ENCODE results near the gene UBE2D2.
"Not testable (repeated sequence)": the region's sequence is repeated elsewhere in the genome, so short reads cannot be mapped to it uniquely, and the experiment has no call there.

Gene UBE2D2

DNA sequence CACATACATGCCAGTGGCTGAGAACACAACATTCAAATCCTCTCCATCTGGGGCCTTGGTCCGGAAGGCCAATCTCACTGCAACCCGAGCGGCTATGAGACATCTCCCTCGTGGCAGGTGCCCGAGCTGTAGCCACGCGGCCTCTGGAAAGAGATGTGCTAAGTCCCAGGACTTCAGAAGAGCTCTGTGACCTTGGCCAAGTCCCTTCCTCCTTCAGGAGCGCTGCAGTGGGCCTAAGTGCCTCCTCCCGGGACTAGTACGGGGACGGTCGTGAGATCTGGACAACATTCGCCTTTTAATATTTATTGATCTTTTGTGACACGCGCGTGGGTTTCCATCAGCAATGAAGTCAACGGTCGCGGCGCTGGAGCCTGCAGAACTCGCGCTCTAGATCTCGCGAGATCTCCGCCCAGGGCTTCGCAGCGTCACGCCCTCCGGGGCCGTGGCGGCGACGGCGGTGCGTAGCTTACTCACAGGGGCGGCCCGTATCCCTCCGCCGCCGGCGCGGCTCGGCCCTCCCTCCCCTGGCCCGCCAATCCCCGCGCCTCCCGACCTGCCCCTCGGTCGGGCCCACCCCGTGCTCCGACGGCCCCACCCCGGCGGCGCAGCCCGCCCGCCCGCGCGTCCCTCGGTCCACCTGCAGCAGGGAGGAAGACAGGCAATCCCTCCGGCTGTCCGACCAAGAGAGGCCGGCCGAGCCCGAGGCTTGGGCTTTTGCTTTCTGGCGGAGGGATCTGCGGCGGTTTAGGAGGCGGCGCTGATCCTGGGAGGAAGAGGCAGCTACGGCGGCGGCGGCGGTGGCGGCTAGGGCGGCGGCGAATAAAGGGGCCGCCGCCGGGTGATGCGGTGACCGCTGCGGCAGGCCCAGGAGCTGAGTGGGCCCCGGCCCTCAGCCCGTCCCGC is at the start of gene UBE2D2:
UBE2D2 (plus strand) TSS at position 588 of the 903 bp plus-strand sequence. CDS start 453 bp downstream, outside the sequence.
- peak; percentile 94 for DNase-seq

DNA sequence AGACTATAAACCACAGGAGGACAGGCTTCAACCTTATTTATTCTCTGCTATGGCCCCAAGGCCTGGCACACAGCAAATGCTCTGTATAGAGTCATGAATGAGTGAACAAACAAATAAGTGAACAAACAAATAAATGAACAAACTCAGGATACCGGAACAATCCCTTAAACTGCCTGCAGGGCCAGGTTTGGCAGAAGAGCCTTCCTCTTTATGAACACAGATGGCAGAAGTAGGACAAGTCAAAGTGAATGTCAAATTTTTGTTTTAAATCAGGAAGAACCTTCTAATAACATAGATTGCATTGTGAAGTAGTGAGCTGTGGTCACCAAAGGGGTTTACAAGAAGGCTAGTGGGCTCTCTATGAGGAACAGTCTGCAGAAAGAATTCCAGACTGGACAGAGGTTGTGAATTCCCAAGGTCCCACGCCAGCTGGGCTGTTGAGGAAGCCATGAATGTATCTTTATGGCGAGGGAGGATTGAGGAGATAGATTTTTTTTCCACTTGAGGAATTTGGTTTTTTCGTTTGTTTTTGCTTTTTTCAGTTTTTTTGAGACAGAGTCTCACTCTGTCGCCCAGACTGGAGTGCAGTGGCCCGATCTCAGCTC is 48.3 kb upstream of the UBE2D2 start:
- DNase-seq = no peak

DNA sequence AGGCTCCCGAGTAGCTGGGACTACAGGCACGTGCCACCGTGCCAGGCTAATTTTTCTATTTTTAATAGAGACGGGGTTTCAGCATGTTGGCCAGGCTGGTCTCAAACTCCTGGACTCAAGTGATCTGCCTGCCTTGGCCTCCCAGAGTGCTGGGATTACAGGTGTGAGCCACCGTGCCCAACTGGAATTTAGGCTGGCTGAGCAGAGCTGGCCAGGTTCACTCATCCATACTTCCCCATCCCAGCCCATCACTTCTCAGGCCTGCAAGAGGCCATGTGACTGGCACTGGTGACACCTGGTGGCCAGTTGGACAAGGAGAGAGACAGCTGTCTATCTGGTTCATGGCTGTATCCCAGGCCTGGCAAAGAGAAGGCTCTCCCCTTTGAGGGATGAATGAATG is 47.7 kb upstream of the UBE2D2 start:
- DNase-seq = peak; percentile 70

DNA sequence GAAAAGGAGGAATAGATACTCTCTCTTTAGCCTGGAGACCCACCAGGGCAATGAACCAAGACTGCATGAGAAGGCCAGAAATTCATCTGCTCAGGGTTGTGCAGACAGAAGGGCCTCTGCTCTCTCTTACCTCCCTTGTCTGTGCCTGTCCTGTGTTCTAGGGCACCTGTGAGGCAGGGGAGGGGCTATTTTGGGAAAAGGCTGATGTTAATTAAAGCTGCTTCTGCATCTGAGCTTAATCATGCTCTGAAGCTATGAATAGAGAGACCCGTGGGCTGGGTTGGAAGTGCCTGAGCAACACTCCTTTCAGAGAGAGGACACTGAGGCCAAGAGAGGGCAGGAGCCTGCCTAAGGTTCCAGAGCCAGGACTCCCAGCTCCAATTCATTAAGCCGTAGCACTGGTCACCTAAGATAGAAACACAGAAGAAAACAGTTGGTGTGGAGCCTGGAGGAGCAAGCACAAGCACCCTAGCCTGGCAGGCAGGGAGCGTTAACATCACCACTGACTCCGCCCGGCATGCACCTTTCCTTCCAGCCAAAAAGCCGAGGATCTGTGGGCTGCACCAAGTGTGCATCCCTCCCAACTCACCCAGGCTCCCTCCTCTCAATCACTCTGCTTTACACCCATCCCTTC is 47.2 kb upstream of the UBE2D2 start:
- DNase-seq = no peak

DNA sequence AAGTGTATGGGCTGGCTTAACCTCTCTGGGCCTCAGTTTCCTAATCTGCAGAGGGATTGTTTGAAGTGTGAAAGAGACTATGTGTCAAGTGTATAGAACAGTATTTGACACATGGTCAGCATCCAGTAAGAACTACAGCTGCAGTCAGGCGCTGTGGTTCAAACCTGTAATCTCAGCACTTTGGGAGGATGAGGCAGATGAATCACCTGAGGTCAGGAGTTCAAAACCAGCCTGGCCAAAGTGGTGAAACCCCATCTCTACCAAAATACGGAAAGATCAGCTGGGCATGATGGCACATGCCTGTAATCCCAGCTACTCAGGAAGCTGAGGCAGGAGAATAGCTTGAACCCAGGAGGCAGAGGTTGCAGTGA is 46.7 kb upstream of the UBE2D2 start:
- DNase-seq = no peak

DNA sequence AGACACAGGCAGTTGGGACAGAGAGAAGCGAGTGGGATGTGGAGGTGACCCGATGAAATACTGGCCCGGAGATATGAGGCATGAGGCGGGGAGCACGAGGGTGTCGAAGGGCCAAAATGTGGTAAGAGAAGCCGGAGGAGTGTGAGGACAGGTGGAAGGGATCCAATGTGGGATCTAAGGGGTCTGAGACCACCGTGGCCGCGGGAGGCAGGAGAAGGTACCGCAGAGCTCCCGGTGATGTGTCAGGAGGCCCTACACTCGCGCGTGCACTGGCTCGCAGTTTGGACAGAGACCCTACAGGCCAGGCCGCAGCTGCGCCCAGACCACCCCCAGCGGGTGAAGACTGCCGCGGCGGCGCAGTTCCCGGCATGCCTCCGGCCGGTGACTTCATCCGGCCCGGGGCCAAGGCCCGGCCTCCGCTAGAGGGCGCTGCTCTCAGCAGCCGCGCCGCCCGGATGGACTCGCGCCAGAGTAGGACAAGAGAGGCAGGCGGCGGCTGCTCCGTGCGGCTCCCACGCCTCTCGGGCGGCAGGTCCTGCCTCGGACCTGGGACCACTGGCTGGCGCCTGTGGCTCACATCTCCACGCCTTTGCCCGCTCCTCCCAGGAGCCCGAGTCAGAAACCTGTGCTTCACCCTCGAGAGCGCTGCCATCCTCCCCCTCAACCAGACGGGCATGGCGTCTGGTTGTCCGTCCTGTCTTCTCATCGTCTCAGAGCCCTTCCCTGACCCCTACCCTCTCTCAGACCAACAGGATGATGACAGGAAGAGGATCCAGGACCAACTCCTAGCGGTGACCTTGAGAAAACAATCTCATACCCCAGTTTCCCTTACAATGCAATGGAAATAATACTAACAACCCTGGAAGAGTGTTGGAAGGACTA is 43.2 kb upstream of the UBE2D2 start:
- DNase-seq = peak; percentile 85

DNA sequence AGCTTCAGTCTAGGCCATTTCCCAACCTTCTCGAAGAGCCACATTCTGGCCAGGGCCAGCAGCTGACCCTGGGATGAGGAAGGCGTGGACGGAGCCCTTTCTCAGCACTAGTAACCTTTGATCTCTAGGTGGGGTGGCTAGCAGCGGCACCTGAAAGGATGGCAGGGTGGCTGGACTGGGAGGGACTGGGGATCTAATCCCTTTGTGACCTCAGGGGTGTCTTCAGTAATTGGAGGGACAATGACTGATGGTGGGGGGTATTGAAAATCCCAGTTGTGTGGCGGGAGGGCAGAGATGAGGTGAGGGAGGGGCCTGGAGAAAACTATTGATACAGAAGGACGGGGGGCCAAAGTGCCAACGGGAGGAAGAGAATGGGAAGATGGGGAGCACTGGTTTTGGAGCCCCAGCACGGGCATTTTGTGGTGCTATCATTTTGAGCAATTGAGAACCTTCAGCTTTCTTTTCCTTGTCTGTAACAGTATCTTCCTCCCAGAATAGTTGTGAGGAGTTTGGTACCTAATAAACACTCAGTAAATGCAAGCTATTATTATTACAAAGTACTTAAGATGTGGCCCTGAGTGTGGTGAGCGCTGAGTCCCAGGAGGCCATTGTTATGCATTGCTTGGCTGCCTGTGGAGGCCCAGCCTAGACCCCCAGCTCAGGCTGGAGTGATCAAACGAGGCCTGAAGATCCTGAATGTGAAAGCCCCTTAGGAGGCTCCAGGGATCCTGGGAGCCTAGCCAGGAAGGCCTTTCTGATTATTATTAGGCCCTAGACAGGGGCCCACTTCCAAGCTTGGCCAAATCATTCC is 37.3 kb upstream of the UBE2D2 start:
- no peak for DNase-seq

DNA sequence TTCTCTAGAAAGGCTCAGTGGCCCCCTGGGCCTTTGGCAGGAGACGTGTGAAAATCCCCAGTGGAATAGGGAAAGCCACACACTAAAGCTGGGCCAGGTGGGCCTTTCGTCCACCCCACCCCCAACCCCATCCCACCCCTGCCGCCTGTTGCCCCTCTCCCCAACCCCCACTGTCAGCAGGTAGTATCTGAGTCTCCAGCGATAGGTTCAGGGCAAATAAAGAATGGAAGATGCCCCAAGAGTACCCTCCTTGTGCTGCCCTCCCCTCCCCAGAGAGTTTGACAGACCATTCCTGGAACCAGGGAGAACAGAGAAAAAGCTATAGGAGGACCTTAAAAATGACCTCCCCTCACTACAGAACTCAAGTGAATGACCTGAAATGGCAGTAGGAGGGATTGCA is 36.7 kb upstream of the UBE2D2 start:
- no peak for DNase-seq

DNA sequence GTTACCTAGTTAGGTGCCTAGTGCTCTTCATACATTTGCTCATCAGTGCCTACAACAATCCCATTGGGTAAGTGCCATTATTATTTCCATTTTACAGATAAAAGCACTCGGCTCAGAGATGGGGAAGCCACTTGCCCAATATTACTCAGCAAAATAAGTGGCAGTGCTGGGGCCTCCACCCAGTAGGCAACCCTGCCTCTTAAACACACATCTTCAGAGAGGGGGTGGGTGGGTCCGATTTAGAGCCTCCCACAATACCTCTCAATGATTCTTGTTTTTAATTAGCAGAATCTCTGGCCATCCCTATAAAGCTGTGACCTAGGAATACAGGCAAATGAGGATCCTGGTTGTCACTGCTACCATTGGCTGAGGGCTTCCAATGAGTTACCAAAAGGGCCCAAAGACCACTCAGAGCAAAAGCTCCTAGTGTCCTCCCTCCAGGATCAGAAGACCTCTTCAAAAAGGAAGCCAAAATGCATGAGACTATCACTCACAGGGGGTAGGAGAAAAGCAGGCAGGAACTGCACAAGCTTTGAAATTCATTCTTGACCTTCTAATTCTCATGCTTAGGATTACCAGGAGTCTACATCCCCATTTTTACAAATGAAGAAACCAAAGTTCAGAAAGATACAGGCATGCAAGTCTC is 36.1 kb upstream of the UBE2D2 start:
- DNase-seq = no peak

DNA sequence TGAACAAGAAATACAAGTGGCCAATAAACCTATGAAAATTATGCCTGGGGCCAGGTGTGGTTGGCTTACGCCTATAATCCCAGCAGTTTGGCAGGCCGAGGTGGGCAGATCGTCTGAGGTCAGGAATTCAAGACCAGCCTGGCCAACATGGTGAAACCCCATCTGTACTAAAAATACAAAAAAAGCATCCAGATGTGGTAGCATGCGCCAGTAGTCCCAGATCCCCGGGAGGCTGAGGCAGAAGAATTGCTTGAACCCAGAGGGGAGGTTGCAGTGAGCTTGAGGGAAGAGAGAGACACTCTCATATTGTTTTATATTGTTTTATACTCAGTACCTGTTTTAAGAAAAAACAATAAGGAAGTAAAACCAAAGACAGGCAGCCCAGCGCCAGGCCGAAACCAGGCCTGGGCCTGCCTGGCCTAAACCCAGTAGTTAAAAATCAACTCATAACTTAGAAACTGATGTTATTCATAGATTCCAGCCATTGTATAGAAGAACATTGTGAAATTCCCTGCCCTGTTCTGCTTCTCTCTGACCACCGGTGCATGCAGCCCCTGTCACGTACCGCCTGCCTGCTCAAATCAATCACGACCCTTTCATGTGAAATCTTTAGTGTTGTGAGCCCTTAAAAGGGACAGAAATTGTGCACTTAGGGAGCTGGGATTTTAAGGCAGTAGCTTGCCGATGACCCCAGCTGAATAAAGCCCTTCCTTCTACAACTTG is 35.4 kb upstream of the UBE2D2 start:
- DNase-seq = not testable (repeated sequence)

DNA sequence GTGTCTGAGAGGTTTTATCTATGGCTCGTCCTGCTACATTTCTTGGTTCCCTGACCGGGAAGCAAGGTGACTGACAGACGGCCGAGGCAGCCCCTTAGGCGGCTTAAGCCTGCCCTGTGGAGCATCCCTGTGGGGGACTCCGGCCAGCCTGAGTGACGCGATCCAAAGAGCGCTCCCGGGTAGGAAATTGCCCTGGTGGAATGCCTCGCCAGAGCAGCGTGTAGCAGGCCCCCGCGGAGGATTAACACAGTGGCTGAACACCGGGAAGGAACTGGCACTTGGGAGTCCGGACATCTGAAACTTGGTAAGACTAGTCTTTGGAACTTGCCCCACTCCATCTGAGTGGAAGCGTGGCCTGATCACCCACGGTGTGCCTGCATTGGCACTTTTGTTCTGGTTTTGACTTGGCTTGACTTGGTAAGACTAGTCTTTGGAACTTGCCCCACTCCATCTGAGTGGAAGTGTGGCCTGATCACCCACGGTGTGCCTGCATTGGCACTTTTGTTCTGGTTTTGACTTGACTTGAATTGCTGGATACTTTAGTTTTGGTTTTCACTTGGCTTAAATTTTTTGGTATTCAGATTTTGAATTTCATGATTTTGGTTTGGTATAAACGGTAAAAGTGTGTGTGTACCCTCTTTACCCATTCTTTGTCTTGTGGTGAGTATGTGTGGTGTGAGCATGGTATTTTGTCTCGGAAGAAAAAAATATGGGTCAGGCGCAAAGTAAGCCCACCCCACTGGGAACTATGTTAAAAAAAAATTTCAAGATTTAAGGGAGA is 34.6 kb upstream of the UBE2D2 start:
- not testable (repeated sequence) for DNase-seq

DNA sequence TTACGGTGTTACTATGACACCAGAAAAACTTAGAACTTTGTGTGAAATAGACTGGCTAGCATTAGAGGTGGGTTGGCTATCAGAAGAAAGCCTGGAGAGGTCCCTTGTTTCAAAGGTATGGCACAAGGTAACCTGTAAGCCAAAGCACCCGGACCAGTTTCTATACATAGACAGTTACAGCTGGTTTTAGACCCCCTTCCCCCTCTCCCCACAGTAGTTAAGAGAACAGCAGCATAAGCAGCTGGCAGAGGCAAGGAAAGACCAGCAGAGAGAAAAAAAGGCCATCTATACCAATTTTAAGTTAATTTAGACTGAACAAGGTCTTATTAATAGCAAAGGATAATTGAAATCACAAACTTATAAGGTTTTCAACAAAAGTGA is 34.1 kb upstream of the UBE2D2 start:
- not testable (repeated sequence) for DNase-seq

DNA sequence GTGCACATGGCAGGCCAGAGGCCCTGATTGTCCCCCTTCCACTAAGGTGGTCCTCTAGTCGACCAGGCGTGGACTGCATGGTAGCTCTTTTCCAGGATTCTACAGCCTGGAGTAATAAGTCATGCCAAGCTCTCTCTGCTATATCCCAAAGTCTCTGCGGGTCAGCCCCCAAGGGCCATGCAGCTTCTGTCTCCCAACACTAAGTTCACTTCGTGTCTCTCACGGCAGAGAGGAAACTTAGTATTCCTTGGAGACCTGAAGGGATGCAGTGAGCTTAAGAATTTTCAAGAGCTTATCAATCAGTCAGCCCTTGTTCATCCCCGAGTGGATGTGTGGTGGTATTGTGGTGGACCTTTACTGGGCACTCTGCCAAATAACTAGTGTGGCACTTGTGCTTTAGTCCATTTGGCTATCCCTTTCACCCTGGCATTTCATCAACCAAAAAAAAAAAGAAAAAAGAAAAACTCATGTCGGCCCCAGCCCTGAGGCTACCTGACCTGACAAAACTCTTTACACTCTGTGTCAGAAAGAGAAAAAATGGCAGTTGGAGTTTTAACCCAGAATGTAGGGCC is 33.2 kb upstream of the UBE2D2 start:
- DNase-seq = not testable (repeated sequence)

DNA sequence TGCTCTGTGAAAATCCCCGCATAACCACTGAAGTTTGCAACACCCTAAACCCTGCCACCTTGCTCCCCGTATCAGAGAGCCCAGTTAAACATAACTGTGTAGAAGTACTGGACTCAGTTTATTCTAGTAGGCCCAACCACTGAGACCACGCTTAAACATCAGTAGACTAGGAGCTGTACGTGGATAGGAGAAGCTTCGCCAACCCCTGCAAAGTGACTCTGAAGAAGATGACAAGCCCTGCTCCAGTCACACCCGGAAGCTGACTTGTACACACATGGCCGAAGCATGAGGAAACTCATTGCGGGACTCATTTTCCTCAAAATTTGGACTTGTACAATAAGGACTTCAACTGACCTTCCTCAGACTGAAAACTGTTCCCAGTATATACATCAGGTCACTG is 32.4 kb upstream of the UBE2D2 start:
- not testable (repeated sequence) for DNase-seq

DNA sequence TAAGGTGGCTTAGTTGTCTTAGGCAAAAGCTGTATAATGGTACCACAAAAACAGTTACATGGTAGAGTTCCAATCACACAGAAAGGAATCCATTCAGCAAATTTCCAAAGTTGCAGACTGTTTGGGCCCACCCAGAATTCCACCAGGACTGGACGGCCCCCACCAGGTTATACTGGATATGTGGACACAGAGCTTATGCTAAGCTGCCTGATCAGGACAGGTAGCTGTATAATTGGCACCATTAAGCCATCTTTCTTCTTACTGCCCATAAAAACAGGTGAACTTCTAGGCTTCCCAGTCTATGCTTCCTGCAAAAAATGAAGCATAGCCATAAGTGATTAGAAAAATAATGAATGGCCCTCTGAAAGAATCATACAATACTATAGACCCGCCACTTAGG is 31.1 kb upstream of the UBE2D2 start:
- not testable (repeated sequence) for DNase-seq

DNA sequence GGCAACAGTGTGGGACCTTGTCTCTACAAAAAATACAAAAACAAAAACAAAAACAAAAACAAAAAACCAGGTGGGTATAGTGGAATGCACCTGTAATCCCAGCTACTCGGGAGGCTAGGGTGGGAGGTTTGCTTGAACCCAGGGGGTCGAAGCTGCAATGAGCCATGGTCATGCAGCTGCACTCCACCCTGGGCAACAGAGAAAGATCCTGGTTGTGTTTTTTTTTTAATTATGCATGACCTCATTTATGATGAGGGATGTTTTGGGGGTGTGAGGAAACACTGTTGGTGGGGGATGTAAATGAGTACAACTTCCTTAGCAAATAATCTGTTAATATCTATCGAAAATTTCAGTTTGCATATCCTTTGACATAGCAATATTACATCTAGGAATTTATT is 29.4 kb upstream of the UBE2D2 start:
- DNase-seq = no peak

DNA sequence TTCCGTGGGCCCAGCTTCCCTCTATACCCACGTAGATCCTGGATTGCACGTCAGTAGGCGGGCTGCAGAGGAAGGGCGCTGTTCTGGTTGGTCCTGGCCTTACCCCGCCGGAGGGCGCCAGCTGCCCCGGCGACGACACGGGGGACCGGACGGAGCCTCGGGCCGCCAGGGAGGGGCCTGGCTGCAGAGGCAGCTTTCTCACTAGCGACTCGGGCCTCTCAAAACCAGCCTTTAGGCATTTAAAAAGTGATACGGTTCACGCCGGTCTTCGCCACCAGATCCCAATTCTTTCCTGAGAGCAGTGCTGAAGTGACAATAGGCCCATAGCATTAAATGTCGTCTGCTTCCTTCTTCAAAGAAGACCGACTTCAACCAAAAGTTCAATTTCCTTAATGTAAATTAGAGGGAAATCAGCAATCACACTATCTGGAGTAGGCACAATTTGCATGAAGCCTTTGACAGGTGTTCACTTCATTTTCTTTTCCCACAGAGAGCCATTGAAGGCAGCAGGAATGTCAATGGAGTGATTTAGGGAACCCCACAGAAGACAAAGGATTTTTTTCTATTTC is 17.6 kb upstream of the UBE2D2 start:
- peak; percentile 22 for DNase-seq

DNA sequence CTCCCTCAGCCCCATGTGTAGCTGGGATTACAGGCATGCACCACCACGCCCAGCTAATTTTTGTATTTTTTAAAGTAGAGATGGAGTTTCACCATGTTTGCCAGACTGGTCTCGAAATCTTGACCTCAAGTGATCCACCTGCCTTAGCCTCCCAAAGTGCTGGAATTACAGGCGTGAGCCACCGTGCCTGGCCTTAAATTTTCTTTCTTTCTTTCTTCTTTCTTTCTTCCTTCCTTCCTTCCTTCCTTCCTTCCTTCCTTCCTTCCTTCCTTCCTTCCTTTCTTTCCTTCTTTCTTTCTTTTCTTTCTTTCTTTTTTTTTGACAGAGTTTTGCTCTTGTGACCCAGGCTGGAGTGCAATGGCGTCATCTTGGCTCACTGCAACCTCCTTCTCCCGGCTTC is 14.5 kb upstream of the UBE2D2 start:
- not testable (repeated sequence) for DNase-seq

All from activated effector memory CD4-positive, alpha-beta T cell treated with Interleukin-2 at 50 U/mL for 16 hours (primary cell).